Mesothelial cell of epicardium (in vitro differentiated cells): ENCODE results near the gene TMEM215. TPM values are rescaled to one million over a fixed set of nuclear protein-coding genes. Genes with fewer than 3 reads are reported as not detected.

Source experiments
- DNase-seq, 2 experiments: peaks; one replicate each; pipeline ENCODE4 v3.0.0; 2021; ENCODE audit warnings: low spot score in 2 of 2; ENCODE audit not compliant: unreplicated experiment in 2 of 2
- H3K27ac Mint-ChIP-seq: 2 replicates; pipeline ENCODE4 v1.8.0; 2021; ENCODE audit warnings: mixed read lengths
- H3K27me3 Mint-ChIP-seq: 2 replicates; pipeline ENCODE4 v1.8.0; 2021; ENCODE audit warnings: low read depth, mixed read lengths
- H3K36me3 Mint-ChIP-seq: 2 replicates; pipeline ENCODE4 v1.8.0; 2021; ENCODE audit warnings: mixed read lengths
- H3K4me1 Mint-ChIP-seq: 2 replicates; pipeline ENCODE4 v1.8.0; 2021; ENCODE audit warnings: mixed read lengths
- H3K4me3 Mint-ChIP-seq: 2 replicates; pipeline ENCODE4 v1.8.0; 2021; ENCODE audit warnings: mild to moderate bottlenecking, moderate library complexity, mixed read lengths
- H3K9me3 Mint-ChIP-seq: 2 replicates; pipeline ENCODE4 v1.8.0; 2021; ENCODE audit warnings: mixed read lengths
- total RNA-seq: library from RNA; stranded (reverse); gene quantifications from 3 replicates; pipeline ENCODE4 v1.2.1, GENCODE V29; 2021
- TF ChIP-seq, protein P1 (sequence below): fragments of 200-600 bp; sonication (generic); IDR thresholded peaks from one replicate; pipeline ENCODE4 v1.5.0; 2021; ENCODE audit warnings: antibody characterized with exemption; ENCODE audit not compliant: unreplicated experiment

Gene TMEM215, protein sequence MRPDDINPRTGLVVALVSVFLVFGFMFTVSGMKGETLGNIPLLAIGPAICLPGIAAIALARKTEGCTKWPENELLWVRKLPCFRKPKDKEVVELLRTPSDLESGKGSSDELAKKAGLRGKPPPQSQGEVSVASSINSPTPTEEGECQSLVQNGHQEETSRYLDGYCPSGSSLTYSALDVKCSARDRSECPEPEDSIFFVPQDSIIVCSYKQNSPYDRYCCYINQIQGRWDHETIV
- total RNA-seq = 0.07 TPM in 1 of 3 replicates, not detected in the others

DNA sequence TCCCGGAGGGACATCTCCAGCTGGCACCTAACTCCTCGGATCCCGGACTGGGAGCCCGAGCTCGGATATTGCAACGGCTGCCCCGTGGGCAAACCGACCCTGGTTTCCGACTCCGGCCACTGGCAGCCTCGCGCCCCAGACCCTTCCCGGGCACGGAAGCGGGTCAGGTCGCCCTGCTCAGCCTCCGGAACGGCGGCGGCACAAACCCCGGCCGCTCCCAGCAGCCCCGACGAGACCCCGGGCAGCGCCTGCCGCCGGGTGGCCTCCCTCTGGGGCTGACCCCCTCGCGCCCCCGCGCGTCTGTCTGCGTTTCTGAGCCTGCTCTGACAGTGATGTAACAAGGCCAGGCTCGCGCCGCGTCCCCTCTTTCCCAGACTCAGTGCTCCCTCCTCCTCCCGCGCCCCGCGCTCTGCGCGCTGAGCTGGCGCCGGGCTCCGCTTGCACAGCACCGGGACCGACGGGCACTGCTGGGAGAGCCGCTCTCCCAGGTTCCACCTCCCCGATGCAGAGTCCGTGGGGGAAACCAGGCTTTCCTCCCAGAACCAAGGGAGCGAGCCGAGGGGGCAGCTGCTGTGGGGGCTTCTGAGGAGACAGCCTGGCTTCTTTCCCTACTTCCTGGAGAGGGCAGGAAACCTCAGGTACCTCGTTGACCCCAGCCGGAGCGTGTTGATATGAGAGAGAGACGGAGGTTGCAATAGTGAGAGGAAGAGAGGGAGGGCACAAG is at the start of gene TMEM215:
TSS of gene TMEM215 (plus strand) at position 373 of the 724 bp plus-strand sequence. CDS start 644 bp downstream, outside the sequence.
- Mint-ChIP-seq H3K27ac (no peak within 1 kb of the TSS), H3K4me3 (peak within 1 kb of the TSS; percentile 49), H3K36me3 (no peaks in the 10 kb centered on the region), H3K27me3 (peaks cover 97% of the 10 kb centered on the region), H3K9me3 (no peaks in the 10 kb centered on the region), H3K4me1 (peaks cover 2% of the 10 kb centered on the region)
- peak in 1 of 2 experiments; percentile 52 for DNase-seq
- TF ChIP-seq, protein P1, sequence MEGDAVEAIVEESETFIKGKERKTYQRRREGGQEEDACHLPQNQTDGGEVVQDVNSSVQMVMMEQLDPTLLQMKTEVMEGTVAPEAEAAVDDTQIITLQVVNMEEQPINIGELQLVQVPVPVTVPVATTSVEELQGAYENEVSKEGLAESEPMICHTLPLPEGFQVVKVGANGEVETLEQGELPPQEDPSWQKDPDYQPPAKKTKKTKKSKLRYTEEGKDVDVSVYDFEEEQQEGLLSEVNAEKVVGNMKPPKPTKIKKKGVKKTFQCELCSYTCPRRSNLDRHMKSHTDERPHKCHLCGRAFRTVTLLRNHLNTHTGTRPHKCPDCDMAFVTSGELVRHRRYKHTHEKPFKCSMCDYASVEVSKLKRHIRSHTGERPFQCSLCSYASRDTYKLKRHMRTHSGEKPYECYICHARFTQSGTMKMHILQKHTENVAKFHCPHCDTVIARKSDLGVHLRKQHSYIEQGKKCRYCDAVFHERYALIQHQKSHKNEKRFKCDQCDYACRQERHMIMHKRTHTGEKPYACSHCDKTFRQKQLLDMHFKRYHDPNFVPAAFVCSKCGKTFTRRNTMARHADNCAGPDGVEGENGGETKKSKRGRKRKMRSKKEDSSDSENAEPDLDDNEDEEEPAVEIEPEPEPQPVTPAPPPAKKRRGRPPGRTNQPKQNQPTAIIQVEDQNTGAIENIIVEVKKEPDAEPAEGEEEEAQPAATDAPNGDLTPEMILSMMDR = no peak

DNA sequence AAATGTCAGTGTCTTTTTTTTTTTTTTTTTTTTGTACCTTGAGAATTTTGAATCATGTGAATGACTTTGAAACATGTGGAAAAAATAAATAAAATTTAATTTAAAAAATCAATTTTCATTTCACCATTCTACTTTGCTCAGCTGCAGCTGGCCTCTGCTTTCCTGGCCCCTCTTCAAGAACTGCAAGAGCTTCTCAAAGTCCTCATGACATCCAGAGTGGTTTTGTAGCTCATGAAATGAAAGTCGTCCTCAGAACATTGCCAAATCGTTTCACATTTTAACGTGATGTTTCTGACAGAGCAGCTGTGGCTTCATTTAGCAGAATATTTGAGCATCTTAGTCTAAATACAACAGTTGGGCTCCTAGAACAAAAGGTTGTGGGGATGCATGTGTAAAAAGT is 47.9 kb upstream of the TMEM215 start:
- no peaks in the 10 kb centered on the region for H3K27me3 Mint-ChIP-seq
- no peaks in the 10 kb centered on the region for H3K4me1 Mint-ChIP-seq
- TF ChIP-seq, protein P1 = no peak
- no peak for DNase-seq
- no peak overlapping the region for H3K27ac Mint-ChIP-seq
- no peak overlapping the region for H3K4me3 Mint-ChIP-seq
- H3K36me3 Mint-ChIP-seq = no peaks in the 10 kb centered on the region
- H3K9me3 Mint-ChIP-seq = peaks cover 36% of the 10 kb centered on the region

DNA sequence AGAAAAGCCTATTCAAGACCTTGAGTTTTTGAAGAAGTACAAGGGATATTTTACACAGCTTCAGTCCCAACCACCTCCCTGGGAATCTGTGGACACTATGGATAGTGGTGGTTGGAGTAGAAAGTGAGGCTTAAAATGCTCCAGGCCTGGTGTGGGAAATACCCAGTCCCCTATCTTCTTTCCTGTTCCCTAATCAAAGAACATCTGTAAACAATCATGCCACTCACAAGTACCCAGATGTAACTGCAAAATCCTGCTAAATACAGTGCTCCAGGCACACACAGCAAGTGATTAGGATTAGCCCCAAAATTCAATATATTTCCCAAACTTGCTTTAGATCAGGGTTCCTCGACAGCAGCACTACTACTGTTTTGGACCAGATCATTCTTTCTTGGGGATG is 46.0 kb upstream of the TMEM215 start:
- H3K27me3 Mint-ChIP-seq = no peaks in the 10 kb centered on the region
- no peaks in the 10 kb centered on the region for H3K4me1 Mint-ChIP-seq
- no peak overlapping the region for H3K27ac Mint-ChIP-seq
- no peak for DNase-seq
- H3K4me3 Mint-ChIP-seq = no peak overlapping the region
- TF ChIP-seq, protein P1 = no peak
- no peaks in the 10 kb centered on the region for H3K36me3 Mint-ChIP-seq
- H3K9me3 Mint-ChIP-seq = peaks cover 47% of the 10 kb centered on the region

DNA sequence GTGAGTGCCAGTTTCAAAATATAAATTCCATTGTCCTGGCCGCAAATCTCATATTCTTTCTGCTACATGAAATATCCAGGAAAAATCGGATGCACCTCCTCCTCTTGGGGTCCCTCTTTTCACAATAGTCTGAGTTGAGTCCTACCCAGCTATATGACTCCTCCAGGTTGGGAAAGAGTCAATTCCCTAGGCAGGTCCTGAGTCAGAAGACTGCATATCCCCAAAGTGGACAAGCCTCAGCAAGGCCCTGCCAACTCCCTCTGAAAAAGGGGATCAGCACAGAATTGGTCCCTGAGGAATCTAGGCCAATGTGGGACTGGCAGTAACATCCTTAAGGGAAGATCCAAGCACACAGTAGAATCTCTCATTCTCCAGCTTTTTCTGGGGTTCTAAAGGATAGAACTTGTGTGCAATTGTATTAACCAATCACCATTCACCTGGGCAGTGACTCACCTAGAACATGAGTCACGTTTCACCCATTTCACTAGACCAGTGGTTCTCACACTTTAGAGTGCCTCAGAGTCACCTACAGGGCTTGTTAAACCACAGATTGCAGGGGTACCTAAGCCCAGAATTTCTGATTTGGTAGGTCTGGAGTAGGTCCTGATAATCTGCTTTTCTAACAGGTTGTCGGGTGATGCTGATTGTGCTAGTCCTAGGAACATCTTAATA is 44.7 kb upstream of the TMEM215 start:
- no peaks in the 10 kb centered on the region for H3K4me1 Mint-ChIP-seq
- H3K4me3 Mint-ChIP-seq = no peak overlapping the region
- no peak overlapping the region for H3K27ac Mint-ChIP-seq
- peaks cover 55% of the 10 kb centered on the region for H3K9me3 Mint-ChIP-seq
- DNase-seq = no peak
- TF ChIP-seq, protein P1 = no peak
- no peaks in the 10 kb centered on the region for H3K27me3 Mint-ChIP-seq
- H3K36me3 Mint-ChIP-seq = no peaks in the 10 kb centered on the region

DNA sequence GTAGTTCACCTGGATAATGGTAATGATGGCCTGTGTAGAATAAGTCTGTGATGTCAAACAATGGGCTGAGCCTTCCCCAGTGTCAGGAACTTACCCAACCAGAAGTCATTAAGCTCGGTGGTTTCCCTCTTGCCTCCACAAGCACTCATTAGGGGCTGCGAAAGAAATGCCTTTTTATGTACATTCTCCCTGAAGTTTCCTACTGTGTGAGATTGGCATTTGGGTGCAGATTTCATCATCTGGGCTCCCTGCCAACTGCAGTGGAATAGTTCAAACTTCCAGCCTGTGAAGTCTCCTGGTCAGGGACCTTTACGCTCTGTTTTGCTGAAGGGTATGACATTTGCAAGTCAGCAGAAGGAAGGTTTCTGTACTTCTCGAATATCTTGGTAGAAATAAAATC is 41.6 kb upstream of the TMEM215 start:
- no peak for DNase-seq

More for the DNA sequence above, 41.6 kb upstream of the TMEM215 start:
- Mint-ChIP-seq H3K9me3 (peaks cover 56% of the 10 kb centered on the region), H3K27me3 (no peaks in the 10 kb centered on the region), H3K27ac (no peak overlapping the region), H3K4me1 (no peaks in the 10 kb centered on the region), H3K4me3 (no peak overlapping the region), H3K36me3 (no peaks in the 10 kb centered on the region)
- TF ChIP-seq, protein P1 = no peak
